Heart left ventricle (tissue), 16 donors: ENCODE results near the gene CABP2. TPM values are rescaled to one million over a fixed set of nuclear protein-coding genes. Genes with fewer than 3 reads are reported as not detected.
A peak's percentile ranks its signal among the peaks of the same experiment; 100 is the strongest.

Experiments used
- ATAC-seq, 4 donors: fragments of 200-7000 bp; cut with Tn5 transposase; one replicate each; pipeline ENCODE4 v1.9.1; 2020 to 2022; ENCODE audit warnings: moderate library complexity in 4 of 4, mild to moderate bottlenecking in 3 of 4, moderate number of reproducible peaks in 1 of 4
- DNase-seq, 5 donors: peaks; one replicate each; pipeline ENCODE4 v3.0.0-alpha.2; 2020
- H3K27ac ChIP-seq, 12 donors: fragments of 200-600 bp; sonication (generic) in 4 of 12; one replicate each; pipeline versions ENCODE4 v1.5.0 to v1.8.0; 2016 to 2022; ENCODE audit warnings: mild to moderate bottlenecking in 2 of 12
- H3K27me3 ChIP-seq, 9 donors: fragments of 200-600 bp; sonication (generic) in 2 of 9; one replicate each; pipeline versions ENCODE4 v1.5.1 to v1.8.0; 2016 to 2022; ENCODE audit warnings: mild to moderate bottlenecking in 3 of 9
- H3K36me3 ChIP-seq, 9 donors: fragments of 200-600 bp; sonication (generic) in 2 of 9; one replicate each; pipeline versions ENCODE4 v1.5.0 to v1.8.0; 2018 to 2022; ENCODE audit warnings: mild to moderate bottlenecking in 2 of 9
- H3K4me1 ChIP-seq, 12 donors: fragments of 200-600 bp; sonication (generic) in 4 of 12; one replicate each; pipeline versions ENCODE4 v1.5.0 to v1.8.0; 2016 to 2022; ENCODE audit warnings: mild to moderate bottlenecking in 3 of 12
- H3K4me3 ChIP-seq, 12 donors: fragments of 200-600 bp; sonication (generic) in 4 of 12; one replicate each; pipeline versions ENCODE4 v1.5.0 to v1.8.0; 2017 to 2022; ENCODE audit warnings: mild to moderate bottlenecking in 9 of 12, moderate library complexity in 4 of 12
- H3K9me3 ChIP-seq, 12 donors: fragments of 200-600 bp; sonication (generic) in 4 of 12; one replicate each; pipeline versions ENCODE4 v1.5.0 to v1.8.0; 2016 to 2022; ENCODE audit warnings: mild to moderate bottlenecking in 1 of 12
- CTCF ChIP-seq, 12 donors: fragments of 200-600 bp; sonication (generic) in 4 of 12; IDR thresholded peaks; one replicate each; pipeline versions ENCODE4 v1.5.0 to v1.8.0; 2018 to 2022; ENCODE audit warnings: antibody characterized with exemption in 12 of 12, mild to moderate bottlenecking in 5 of 12
- POLR2A ChIP-seq, 2 donors: fragments of 450-650 bp; IDR thresholded peaks; one replicate each; pipeline ENCODE4 v1.6.1; 2017; ENCODE audit warnings: antibody characterized with exemption in 2 of 2, mild to moderate bottlenecking in 2 of 2, moderate library complexity in 2 of 2
- WGBS, 4 donors: extraction: QIAGEN DNeasy Blood & Tissue Kit in 2 of 4; methylation state at CpG; one replicate each; pipeline versions ENCODE4 v1.1.5 to v1.1.7; 2013 to 2018; 5-methylcytosine and 5-hydroxymethylcytosine counted together
- intact Hi-C, 10 donors: fragments of 100-400 bp; cut with DNase I; formaldehyde crosslinking; loops; one replicate each; pipeline versions ENCODE4 v1.11.1 to v1.14.2; 2022
- polyA plus RNA-seq, 2 donors: library from polyadenylated mRNA; stranded (reverse); fragments of 200-250 nt; gene quantifications; one replicate each; pipeline ENCODE4 v1.2.3, GENCODE V29; 2013
- total RNA-seq, 9 donors: library from RNA; depleted of rRNA in 2 of 9; stranded (reverse); fragments of >200 nt in 2 of 9; fragmentation: NEBNext Ultra II Directional in 3 of 9; extraction: Animal tissue kit (Norgen Biotek cat#: 25700) in 3 of 9; gene quantifications; one replicate each; pipeline versions ENCODE4 v1.1.0 to v1.2.4, GENCODE V29; 2016 to 2023
- donor health status: ischemic (EF 13 %, LVEDD 7.1; RV severe dilation, severe dysfunction).
- donor health status: healthy with polysubstance abuse.
- donor health status: DM: no; HTN: yes; CAD: no.
- donor health status: DM: no; HTN: no; CAD: no.
- donor health status: ischemic (EF 25% LVEDD 6.9; RV normal size, moderate dysfunction).
- donor health status: ischemic (EF 25% LVEDD 5.7; RV mildly dilated, moderate dysfunction).
- donor health status: healthy.
- donor health status: DM: yes; HTN: yes; CAD: no.
- donor health status: ischemic (EF 35%, LVEDD 5.7; RV mildly dilated, moderate dysfunction).
- donor health status: nonischemic (EF 11% LVEDD 7.7; RV severe dilation, severe dysfunction).
- donor health status: DM: yes; HTN: yes; CAD: no.
- donor health status: PGD.
- donor health status: ischemic (EF 29% LVEDD 5.4; RV normal size, mild dysfunction).
- donor health status: nonischemic (EF 23%, LVEDD 6.1; RV moderate dilation, normal function).

Gene CABP2
- total and polyA plus RNA-seq, 11 donors: not detected

GRCh38 chr11:67524480-67524808, 1.2 kb upstream of the CABP2 start:
- intact Hi-C loops: no loop called here
- no peak overlapping the region for H3K27ac ChIP-seq
- no peaks in the 10 kb centered on the region for H3K27me3 ChIP-seq
- no peak for TF ChIP-seq POLR2A (IDR thresholded peaks at IDR 0.05)
- TF ChIP-seq CTCF (IDR thresholded peaks at IDR 0.05): no peak
- WGBS, 4 donors: 80 to 91% (median 86%) methylated on average over 9 of the region's 9 CpGs
- H3K9me3 ChIP-seq: no peaks in the 10 kb centered on the region
- DNase-seq (no peak), ATAC-seq (no peak)
- no peak overlapping the region for H3K4me3 ChIP-seq
- no peaks in the 10 kb centered on the region for H3K36me3 ChIP-seq
- H3K4me1 ChIP-seq: no peaks in the 10 kb centered on the region

GRCh38 chr11:67523556-67524479, 572 bp upstream of the CABP2 start:
- no peaks in the 10 kb centered on the region for H3K27me3 ChIP-seq
- no peak overlapping the region for H3K4me3 ChIP-seq
- intact Hi-C loops: no loop called here
- TF ChIP-seq CTCF (IDR thresholded peaks at IDR 0.05): no peak
- no peak for TF ChIP-seq POLR2A (IDR thresholded peaks at IDR 0.05)
- no peak overlapping the region for H3K27ac ChIP-seq
- no peaks in the 10 kb centered on the region for H3K36me3 ChIP-seq
- peak in 1 of 4 donors; percentile 12 for ATAC-seq
- no peak for DNase-seq
- no peaks in the 10 kb centered on the region for H3K9me3 ChIP-seq
- no peaks in the 10 kb centered on the region for H3K4me1 ChIP-seq
- 74 to 87% (median 78%) methylated on average over 12 to 25 of the region's 25 CpGs for WGBS, 4 donors

GRCh38 chr11:67522338-67522737, 908 bp downstream of the CABP2 start:
- no peaks in the 10 kb centered on the region for H3K4me1 ChIP-seq
- no peak for DNase-seq
- intact Hi-C loops: no loop called here
- 84 to 92% (median 90%) methylated on average over 12 to 15 of the region's 15 CpGs for WGBS, 4 donors
- H3K27me3 ChIP-seq: no peaks in the 10 kb centered on the region
- no peak overlapping the region for H3K27ac ChIP-seq
- no peak for ATAC-seq
- H3K36me3 ChIP-seq: no peaks in the 10 kb centered on the region
- TF ChIP-seq POLR2A (IDR thresholded peaks at IDR 0.05): no peak
- TF ChIP-seq CTCF (IDR thresholded peaks at IDR 0.05): no peak
- no peak overlapping the region for H3K4me3 ChIP-seq
- no peaks in the 10 kb centered on the region for H3K9me3 ChIP-seq

GRCh38 chr11:67521924-67522323, 1.3 kb downstream of the CABP2 start:
- H3K9me3 ChIP-seq: no peaks in the 10 kb centered on the region
- H3K36me3 ChIP-seq: no peaks in the 10 kb centered on the region
- H3K4me3 ChIP-seq: no peak overlapping the region
- ATAC-seq (no peak), DNase-seq (no peak)
- TF ChIP-seq CTCF (IDR thresholded peaks at IDR 0.05): no peak
- no peak overlapping the region for H3K27ac ChIP-seq
- H3K27me3 ChIP-seq: no peaks in the 10 kb centered on the region
- H3K4me1 ChIP-seq: no peaks in the 10 kb centered on the region
- intact Hi-C loops: no loop called here
- 78 to 81% (median 80%) methylated on average over 10 of the region's 10 CpGs for WGBS, 4 donors
